ENCODE measurements around the gene PSMD13. TPM values are rescaled to one million over a fixed set of nuclear protein-coding genes. Genes with fewer than 3 reads are reported as not detected.
A peak's percentile ranks its signal among the peaks of the same experiment; 100 is the strongest.

Gene PSMD13
- total RNA-seq, 1 donor from 2014 or later: 137 TPM

- Mint-ChIP-seq H3K4me3 (ENCODE audit: unreplicated experiment) (peak overlapping the region; percentile 46), H3K27ac (ENCODE audit: unreplicated experiment) (peak overlapping the region; percentile 62), H3K9me3 (ENCODE audit: unreplicated experiment) (no peaks in the 10 kb centered on the region), H3K27me3 (ENCODE audit: low read depth, unreplicated experiment) (no peaks in the 10 kb centered on the region), H3K4me1 (ENCODE audit: low read depth, unreplicated experiment) (peaks cover 42% of the 10 kb centered on the region), H3K36me3 (ENCODE audit: low read depth, unreplicated experiment) (peaks cover 23% of the 10 kb centered on the region)
- Histone ChIP-seq H3K36me3 (ENCODE audit: insufficient read depth, low read length) (peaks cover 52% of the 10 kb centered on the region), H3K4me1 (ENCODE audit: insufficient read depth, low read length) (peaks cover 22% of the 10 kb centered on the region), H3K4me2 (ENCODE audit: low read length) (no peak overlapping the region), H2AFZ (ENCODE audit: low read depth, low read length) (no peak overlapping the region), H3K9ac (ENCODE audit: low read length) (no peak overlapping the region), H3K27ac (ENCODE audit: low read depth, low read length) (no peak overlapping the region), H3K9me3 (ENCODE audit: insufficient read depth, low read depth, low read length) (no peaks in the 10 kb centered on the region), H4K20me1 (ENCODE audit: insufficient read depth, low read length) (peaks cover 72% of the 10 kb centered on the region), H3K79me2 (ENCODE audit: insufficient read depth, low read length) (peaks cover 58% of the 10 kb centered on the region), H3K4me3 (ENCODE audit: insufficient read depth, low read depth, low read length) (no peak overlapping the region), H3K27me3 (ENCODE audit: insufficient read depth, low read length) (no peaks in the 10 kb centered on the region)
- no peak for FAIRE-seq
- DNase-seq (ENCODE audit: low read depth): no peak
- no peak for TF ChIP-seq EZH2 (IDR thresholded peaks at IDR 0.05; ENCODE audit: insufficient read depth, low read length)
- no peak for TF ChIP-seq CTCF (IDR thresholded peaks at IDR 0.05; ENCODE audit: insufficient read depth, low read depth, low read length)
Measured at GRCh38 chr11:212150-213100, 24.4 kb upstream of the PSMD13 start.

GRCh38 chr11:213111-213510, 23.7 kb upstream of the PSMD13 start:
- Mint-ChIP-seq H3K27me3 (ENCODE audit: low read depth, unreplicated experiment) (no peaks in the 10 kb centered on the region), H3K27ac (ENCODE audit: unreplicated experiment) (peak overlapping the region; percentile 23), H3K36me3 (ENCODE audit: low read depth, unreplicated experiment) (peaks cover 23% of the 10 kb centered on the region), H3K4me3 (ENCODE audit: unreplicated experiment) (no peak overlapping the region), H3K9me3 (ENCODE audit: unreplicated experiment) (no peaks in the 10 kb centered on the region), H3K4me1 (ENCODE audit: low read depth, unreplicated experiment) (peaks cover 45% of the 10 kb centered on the region)
- Histone ChIP-seq H3K27ac (ENCODE audit: low read depth, low read length) (no peak overlapping the region), H2AFZ (ENCODE audit: low read depth, low read length) (no peak overlapping the region), H3K9me3 (ENCODE audit: insufficient read depth, low read depth, low read length) (no peaks in the 10 kb centered on the region), H3K79me2 (ENCODE audit: insufficient read depth, low read length) (peaks cover 55% of the 10 kb centered on the region), H3K36me3 (ENCODE audit: insufficient read depth, low read length) (peaks cover 52% of the 10 kb centered on the region), H3K4me2 (ENCODE audit: low read length) (no peak overlapping the region), H3K27me3 (ENCODE audit: insufficient read depth, low read length) (no peaks in the 10 kb centered on the region), H3K4me3 (ENCODE audit: insufficient read depth, low read depth, low read length) (no peak overlapping the region), H4K20me1 (ENCODE audit: insufficient read depth, low read length) (peaks cover 72% of the 10 kb centered on the region), H3K4me1 (ENCODE audit: insufficient read depth, low read length) (peaks cover 22% of the 10 kb centered on the region), H3K9ac (ENCODE audit: low read length) (no peak overlapping the region)
- TF ChIP-seq EZH2 (IDR thresholded peaks at IDR 0.05; ENCODE audit: insufficient read depth, low read length) (no peak), CTCF (IDR thresholded peaks at IDR 0.05; ENCODE audit: insufficient read depth, low read depth, low read length) (no peak)
- FAIRE-seq: no peak
- no peak for DNase-seq (ENCODE audit: low read depth)

GRCh38 chr11:214083-214482, 22.7 kb upstream of the PSMD13 start:
- peaks cover 52% of the 10 kb centered on the region for H3K36me3 ChIP-seq (ENCODE audit: insufficient read depth, low read length)
- no peaks in the 10 kb centered on the region for H3K9me3 Mint-ChIP-seq (ENCODE audit: unreplicated experiment)
- no peak overlapping the region for H3K27ac ChIP-seq (ENCODE audit: low read depth, low read length)
- no peaks in the 10 kb centered on the region for H3K9me3 ChIP-seq (ENCODE audit: insufficient read depth, low read depth, low read length)
- no peak overlapping the region for H3K9ac ChIP-seq (ENCODE audit: low read length)
- H3K4me2 ChIP-seq (ENCODE audit: low read length): no peak overlapping the region
- peaks cover 45% of the 10 kb centered on the region for H3K79me2 ChIP-seq (ENCODE audit: insufficient read depth, low read length)
- H3K27me3 ChIP-seq (ENCODE audit: insufficient read depth, low read length): no peaks in the 10 kb centered on the region
- H3K4me3 ChIP-seq (ENCODE audit: insufficient read depth, low read depth, low read length): no peak overlapping the region
- FAIRE-seq: no peak
- H2AFZ ChIP-seq (ENCODE audit: low read depth, low read length): no peak overlapping the region
- peaks cover 45% of the 10 kb centered on the region for H3K4me1 Mint-ChIP-seq (ENCODE audit: low read depth, unreplicated experiment)
- no peak overlapping the region for H3K27ac Mint-ChIP-seq (ENCODE audit: unreplicated experiment)
- H3K27me3 Mint-ChIP-seq (ENCODE audit: low read depth, unreplicated experiment): no peaks in the 10 kb centered on the region
- peaks cover 71% of the 10 kb centered on the region for H4K20me1 ChIP-seq (ENCODE audit: insufficient read depth, low read length)
- no peak for DNase-seq (ENCODE audit: low read depth)
- peaks cover 23% of the 10 kb centered on the region for H3K36me3 Mint-ChIP-seq (ENCODE audit: low read depth, unreplicated experiment)
- H3K4me1 ChIP-seq (ENCODE audit: insufficient read depth, low read length): peaks cover 22% of the 10 kb centered on the region
- no peak overlapping the region for H3K4me3 Mint-ChIP-seq (ENCODE audit: unreplicated experiment)
- TF ChIP-seq CTCF (IDR thresholded peaks at IDR 0.05; ENCODE audit: insufficient read depth, low read depth, low read length) (no peak), EZH2 (IDR thresholded peaks at IDR 0.05; ENCODE audit: insufficient read depth, low read length) (no peak)
